CD4-positive, alpha-beta T cell treated with Interleukin-17A for 4 hours (primary cell): ENCODE results near the gene FNTB.

ENCODE experiments used
- DNase-seq: peaks from one replicate; pipeline ENCODE4 v3.0.0-alpha.2; 2020; ENCODE audit warnings: mixed read lengths

The FNTB gene

DNA sequence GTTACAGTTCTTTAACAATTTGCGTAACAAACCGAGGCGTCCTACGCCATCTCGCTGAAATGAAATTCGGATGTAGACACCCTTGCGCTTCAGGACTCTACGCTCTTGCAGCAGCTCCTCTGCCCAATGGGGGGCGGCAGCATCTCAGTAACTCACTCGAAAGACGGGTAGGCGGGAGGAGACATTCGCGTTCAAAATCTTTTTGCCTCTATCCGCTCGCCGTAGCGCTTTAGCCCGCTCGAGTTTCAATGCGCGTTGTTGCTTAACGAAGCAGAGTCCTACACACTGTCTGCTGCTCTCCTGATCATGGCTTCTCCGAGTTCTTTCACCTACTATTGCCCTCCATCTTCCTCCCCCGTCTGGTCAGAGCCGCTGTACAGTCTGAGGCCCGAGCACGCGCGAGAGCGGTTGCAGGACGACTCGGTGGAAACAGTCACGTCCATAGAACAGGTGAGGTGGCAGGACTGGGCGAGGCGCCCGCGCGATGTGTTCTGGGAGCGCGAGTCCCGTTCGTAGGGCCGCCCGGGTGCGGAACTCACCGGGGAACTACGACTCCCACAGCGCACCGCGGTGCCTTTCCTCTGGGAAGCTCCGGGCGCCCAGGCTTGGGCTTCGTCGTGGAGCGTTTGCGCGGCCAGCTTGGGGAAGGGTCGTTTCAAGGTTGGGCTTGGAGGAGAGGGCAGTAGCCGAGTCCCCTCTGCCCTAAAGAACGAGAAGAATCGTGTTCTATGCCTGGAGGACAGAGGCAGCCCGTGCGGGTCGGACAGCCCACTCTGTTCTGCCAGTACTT is at the start of gene FNTB:
FNTB (plus strand) TSS at position 248 of the 790 bp plus-strand sequence; CDS start at position 307, 59 bp downstream.
- peak; percentile 92 for DNase-seq

- no peak for DNase-seq
Measured at GRCh38 chr14:64937171-64937820, 49.4 kb upstream of the FNTB start.

DNA sequence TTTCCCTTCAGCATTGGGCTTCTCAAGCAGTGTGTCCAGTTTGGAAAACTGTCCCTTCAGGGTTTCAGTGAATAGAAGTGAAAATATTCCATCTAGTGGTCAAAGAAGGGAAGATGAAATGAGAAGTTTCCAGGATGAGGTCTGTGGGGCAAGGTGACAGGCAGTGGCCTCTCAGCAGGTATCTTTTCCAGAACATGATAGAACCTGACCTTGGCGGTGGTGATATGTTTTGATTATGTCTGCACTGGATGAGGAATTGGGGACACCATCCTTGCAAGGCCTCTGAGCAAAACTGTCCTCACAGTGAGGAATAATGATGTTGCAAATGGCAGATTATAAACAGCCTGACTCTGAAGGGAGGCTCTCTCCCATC is 48.9 kb upstream of the FNTB start:
- DNase-seq, result no peak

DNA sequence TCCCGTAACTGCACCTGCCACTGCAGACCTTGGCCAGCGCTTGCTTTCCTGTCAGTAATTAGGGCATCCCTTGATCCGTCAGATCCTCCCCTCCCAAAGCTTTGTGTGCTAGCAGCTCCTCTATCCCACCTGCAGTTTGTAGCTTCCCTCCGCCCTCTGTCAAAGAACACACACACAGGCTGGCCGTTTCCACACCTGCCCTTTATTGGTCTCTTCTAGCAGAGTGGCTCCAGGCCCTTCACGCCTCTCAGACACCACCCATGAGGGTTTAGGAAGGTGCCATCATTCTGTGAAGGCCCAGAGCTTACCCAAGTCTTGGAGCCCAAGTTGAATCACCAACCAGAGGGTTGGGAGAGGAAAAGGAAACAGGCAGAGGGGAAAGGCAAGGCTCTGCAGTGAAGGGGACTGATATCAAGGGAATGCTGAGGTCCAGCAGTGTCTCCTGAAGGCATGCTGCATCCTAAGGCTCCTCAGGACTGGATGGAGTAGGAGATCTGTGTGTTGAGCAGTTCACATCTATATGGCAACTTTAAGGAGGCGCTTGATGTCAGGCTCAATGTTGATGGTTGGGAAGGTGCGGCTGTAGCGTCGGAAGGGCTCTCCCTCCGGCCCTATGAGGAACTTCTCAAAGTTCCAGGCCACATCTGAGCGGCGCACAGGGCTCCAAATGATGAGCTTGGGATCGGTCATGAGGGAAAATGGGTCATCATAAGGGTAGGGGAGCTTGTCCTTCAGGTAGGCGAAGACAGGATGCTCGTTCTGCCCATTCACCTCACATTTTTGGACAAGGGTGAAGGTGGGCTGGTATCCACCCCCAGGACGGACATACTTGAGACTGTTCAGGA is 47.5 kb upstream of the FNTB start:
- no peak for DNase-seq

DNA sequence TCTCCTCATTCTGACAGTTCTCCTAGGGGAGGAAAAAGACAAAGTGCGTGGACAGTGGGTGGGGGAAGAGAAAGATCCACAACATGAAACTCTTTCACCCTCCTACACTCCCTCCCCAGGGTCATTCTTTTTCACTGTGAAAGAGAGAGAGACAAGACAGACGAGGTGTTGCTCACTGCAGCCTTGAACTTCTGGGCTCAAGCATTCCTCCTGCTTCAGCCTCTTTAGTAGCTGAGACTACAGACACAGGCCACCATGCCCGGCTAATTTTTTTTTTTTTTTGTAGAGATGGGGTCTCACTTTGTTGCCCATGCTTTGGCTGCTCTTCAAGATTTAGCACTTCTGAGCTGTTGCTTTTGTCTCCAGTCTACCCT is 46.9 kb upstream of the FNTB start:
- no peak for DNase-seq

GRCh38 chr14:64940336-64940910 is 46.3 kb upstream of the FNTB start:
- DNase-seq, result no peak

GRCh38 chr14:64942531-64943111 is 44.1 kb upstream of the FNTB start, which contains the start of gene GPX2:
GPX2 (minus strand) TSS chr14:64942745; CDS start chr14:64942726, 19 bp downstream.
- DNase-seq, result no peak

DNA sequence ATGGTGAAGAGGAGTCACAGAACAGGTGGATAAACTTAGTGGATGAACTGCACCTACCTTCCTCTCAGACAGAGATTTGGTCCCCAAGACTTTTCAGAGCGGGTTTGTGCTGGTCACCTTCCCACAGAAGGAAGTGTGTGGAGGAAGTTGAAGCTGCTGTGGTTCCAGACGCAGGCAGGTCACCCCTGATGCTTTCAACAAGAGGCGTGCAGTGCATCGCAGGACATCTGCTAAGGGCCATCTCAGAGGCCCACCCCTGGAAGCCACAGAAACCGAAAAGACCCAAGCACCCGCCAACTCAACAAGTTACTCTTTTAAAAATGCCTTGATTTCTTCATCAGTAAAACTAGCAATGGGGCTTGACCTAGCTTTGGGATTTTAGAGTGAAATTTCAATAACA is 43.1 kb upstream of the FNTB start:
- DNase-seq, result no peak

DNA sequence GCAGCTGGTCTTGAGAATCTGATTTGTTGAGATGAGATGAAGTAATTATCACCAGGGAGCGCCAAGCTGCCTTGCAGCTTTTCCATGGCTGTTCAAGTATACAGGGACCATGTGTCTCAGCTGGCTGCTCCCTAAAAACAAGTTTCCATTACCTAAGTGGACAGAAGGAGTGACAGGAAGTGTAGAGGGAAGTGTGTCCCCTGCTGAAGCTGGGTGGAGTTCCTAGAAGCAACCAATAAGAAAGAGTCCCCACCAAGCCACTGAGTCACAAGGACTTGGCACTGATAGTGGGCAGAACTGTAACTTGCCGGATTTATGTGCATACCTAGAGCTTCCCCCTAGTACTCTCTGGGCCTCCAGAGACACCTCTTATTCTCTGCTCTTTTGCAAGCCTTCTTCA is 42.7 kb upstream of the FNTB start:
- DNase-seq, result no peak

- no peak for DNase-seq
Measured at GRCh38 chr14:64944861-64945260, 41.8 kb upstream of the FNTB start.

GRCh38 chr14:64945431-64946178 is 41.1 kb upstream of the FNTB start:
- DNase-seq, result no peak

GRCh38 chr14:64946310-64947045 is 40.2 kb upstream of the FNTB start:
- DNase-seq, result no peak

GRCh38 chr14:64947710-64948611 is 38.7 kb upstream of the FNTB start:
- no peak for DNase-seq

DNA sequence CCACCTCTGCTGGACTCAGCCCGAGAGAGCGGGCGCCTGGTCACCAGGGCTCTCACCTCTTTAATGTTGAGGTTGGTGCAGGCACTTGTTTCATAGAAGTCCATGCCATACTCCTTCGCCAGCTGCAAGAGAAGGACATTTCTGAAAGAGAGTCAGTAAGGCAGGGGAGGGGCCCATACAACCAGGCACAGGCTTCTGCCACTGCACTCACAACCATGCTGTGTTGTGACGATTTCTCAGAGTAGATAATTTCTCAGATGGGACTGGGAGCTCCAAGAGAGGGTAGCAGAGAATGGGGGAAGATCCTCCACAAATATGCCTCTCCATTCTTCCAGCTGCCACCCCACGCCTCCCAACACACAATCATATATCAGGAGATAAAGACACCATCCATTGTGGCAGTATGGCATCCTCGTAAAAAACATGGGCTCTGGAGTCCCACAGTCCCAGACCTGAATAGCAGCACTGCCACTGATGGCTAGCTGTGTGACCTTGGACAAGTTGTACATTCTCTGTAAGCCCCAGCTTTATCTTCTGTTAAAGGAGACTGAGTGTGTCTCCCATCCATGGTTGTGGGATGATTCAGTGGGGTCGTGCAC is 38.0 kb upstream of the FNTB start:
- no peak for DNase-seq

DNA sequence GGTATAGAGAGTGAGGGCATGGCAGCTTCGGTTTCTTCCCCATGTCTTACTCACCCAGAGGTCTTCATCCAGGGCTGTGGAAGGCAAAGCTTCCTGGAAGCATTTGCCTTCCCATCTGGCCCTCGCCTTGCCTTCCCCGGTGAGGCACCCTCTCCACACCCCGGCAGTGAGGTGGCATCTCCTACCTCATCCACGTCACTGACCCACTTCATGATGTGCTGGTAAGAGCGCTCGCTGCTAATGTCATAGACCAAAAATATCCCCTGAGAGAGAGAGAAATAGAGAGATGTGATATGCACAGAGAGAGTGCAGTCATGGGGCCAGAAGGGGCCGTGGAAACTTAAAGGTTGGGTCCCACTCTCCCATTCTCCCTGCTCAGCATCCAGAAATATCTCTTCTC is 35.8 kb upstream of the FNTB start:
- no peak for DNase-seq

DNA sequence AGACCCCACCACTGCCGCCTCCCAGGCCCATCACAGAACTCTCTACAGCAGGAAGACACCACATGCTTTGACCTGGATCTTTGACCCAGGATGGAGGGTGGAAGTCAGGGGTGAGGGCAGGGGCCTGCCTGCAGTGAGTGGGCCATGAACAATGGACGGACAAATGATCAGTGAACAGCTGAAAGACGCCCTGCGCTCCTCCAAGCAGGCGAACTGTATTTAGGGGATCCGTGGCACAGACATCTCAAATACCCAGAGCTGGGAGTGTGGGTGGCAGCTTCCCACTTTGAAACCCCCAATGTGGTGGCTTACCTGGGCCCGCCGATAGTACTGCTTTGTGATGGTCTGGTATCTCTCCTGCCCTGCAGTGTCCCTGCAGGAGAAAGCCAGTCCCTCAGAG is 35.4 kb upstream of the FNTB start:
- no peak for DNase-seq

DNA sequence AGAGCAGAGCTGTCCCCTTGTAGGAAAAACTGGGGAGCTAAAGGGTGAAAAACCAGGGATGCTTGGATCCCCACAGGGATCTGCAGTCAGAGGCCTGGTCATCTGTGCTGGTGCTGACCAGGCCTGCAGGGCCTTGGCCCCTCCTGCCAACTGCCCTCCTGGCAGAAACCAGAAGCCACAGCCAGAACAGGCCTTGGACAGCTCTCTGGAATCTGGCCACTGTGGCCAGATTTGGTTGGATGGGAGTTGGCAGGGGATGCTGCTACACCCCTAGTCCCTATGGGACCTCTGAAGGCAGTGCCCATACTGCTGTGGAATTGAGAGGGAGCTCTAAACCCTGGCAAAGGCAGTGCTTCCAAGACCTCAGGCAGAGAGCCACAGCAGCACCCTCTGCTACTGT is 35.0 kb upstream of the FNTB start:
- DNase-seq, result no peak

DNA sequence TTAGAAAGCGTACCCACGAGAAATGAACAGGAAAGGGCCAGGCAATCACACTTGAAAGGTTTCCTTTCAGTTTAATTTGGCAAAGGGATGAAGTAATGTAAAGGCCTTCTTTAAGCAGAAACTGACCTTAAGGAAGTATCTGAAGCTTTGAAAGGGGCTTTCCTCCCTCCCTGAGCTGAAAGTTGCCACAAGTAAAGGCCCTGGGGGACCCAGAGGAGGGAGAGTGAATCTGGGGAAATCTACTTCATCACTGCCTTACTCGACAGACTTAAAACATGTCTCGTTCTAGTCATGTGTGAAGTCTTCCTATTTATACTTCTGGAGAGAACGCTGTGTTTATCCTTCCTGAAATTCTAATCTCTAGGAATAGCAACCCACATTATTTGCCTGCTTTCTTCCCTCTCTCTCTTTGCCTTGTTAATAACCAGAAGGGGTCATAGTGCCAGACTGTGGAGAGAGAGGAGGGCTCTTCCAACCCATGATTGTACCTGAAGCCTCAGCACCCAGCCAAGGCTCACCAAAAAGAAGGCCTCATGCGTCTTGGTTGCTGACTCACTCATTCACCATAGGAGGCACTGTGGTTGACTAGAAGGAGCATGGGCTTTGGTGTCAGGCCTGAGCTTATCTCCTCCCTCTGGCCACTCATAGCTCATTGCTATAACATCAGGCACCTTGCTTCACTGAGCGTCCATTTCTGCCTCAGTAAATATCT is 33.9 kb upstream of the FNTB start:
- DNase-seq, result no peak

GRCh38 chr14:64953310-64953654 is 33.4 kb upstream of the FNTB start:
- no peak for DNase-seq
